K562 (cell line): ENCODE measurements around the gene STK4. TPM values are rescaled to one million over a fixed set of nuclear protein-coding genes. Genes with fewer than 3 reads are reported as not detected.

ENCODE experiments used
- ATAC-seq: fragments of 200-7000 bp; cut with Tn5 transposase; 3 replicates; pipeline ENCODE4 v1.9.1; 2020; ENCODE audit warnings: moderate library complexity
- BruUV-seq: library from RNA; stranded (reverse); fragments of 400-500 nt; replicated peaks from 2 replicates; lab custom pipeline; 2021; lab: Mats Ljungman, UMichigan
- CTCF ChIA-PET: fragments of 300-600 bp; formaldehyde crosslinking; extraction: SDS; loops from one replicate; lab custom pipeline; 2021; ENCODE audit warnings: low intra/inter-chr PET ratio; lab: Yijun Ruan, JAX
- POLR2A ChIA-PET: fragments of 300-600, 350-650 bp; sonication (Branson Sonifier 250); formaldehyde crosslinking; extraction: SDS; loops from one replicate; lab custom pipeline; 2021; ENCODE audit warnings: antibody characterized with exemption, inconsistent platforms; lab: Yijun Ruan, JAX
- DNase-seq, 4 experiments: peaks; one replicate each; pipeline versions ENCODE4 v3.0.0 to v3.0.0-alpha.2; 2011 to 2018; ENCODE audit warnings: low spot score in 3 of 4, mixed read lengths in 3 of 4; ENCODE audit errors: extremely low read depth in 1 of 4
- FAIRE-seq: peaks from 2 replicates; lab custom pipeline; 2011; peaks lifted over from hg19 to GRCh38; lab: Jason Lieb, UNC
- H2AFZ ChIP-seq: 2 replicates; pipeline ENCODE4 v1.6.0; 2011; ENCODE audit warnings: low read depth, low read length, control low read depth, inconsistent platforms
- H3K27ac ChIP-seq: fragments of 200-600 bp; 3 replicates; pipeline ENCODE4 v1.8.0; 2011; ENCODE audit warnings: low read depth, mild to moderate bottlenecking, control low read depth, inconsistent platforms, low read length, moderate library complexity, mixed read lengths; ENCODE audit errors: extremely low read depth
- H3K27me3 ChIP-seq, 2 experiments: fragments of 300-600 bp in 1 of 2; 2 replicates in 1 of 2; 3 replicates in 1 of 2; pipeline versions ENCODE4 v1.6.0 to v1.8.0; 2011; ENCODE audit warnings: inconsistent platforms in 2 of 2, low read length in 2 of 2, mild to moderate bottlenecking in 1 of 2, mixed read lengths in 1 of 2, moderate library complexity in 1 of 2; ENCODE audit not compliant: control insufficient read depth in 2 of 2, insufficient read depth in 2 of 2
- H3K36me3 ChIP-seq: fragments of 300-600 bp; 3 replicates; pipeline ENCODE4 v1.8.0; 2011; ENCODE audit warnings: mild to moderate bottlenecking, low read length, inconsistent platforms; ENCODE audit not compliant: control insufficient read depth, insufficient read depth
- H3K4me1 ChIP-seq, 2 experiments: fragments of 200-600 bp in 1 of 2; replicated peaks in 1 of 2; 2 replicates in 1 of 2; 3 replicates in 1 of 2; pipeline versions ENCODE4 v1.5.1 to v1.8.0; 2011; ENCODE audit warnings: inconsistent platforms in 2 of 2, low read length in 2 of 2, mild to moderate bottlenecking in 1 of 2, mixed read lengths in 1 of 2, moderate library complexity in 1 of 2; ENCODE audit not compliant: control insufficient read depth in 2 of 2, insufficient read depth in 2 of 2
- H3K4me2 ChIP-seq: 2 replicates; pipeline ENCODE4 v1.6.1; 2011; ENCODE audit warnings: low read length, control low read depth, inconsistent platforms, mixed read lengths; ENCODE audit not compliant: insufficient read depth
- H3K4me3 ChIP-seq: fragments of 200-600 bp; sonication (generic), shearing (Covaris generic); 2 replicates; pipeline ENCODE4 v1.5.1; 2016; ENCODE audit warnings: control low read depth, inconsistent platforms
- H3K79me2 ChIP-seq: fragments of 200-600 bp; 3 replicates; pipeline ENCODE4 v1.8.0; 2011; ENCODE audit warnings: low read length, inconsistent platforms; ENCODE audit not compliant: control insufficient read depth, insufficient read depth
- H3K9ac ChIP-seq, 2 experiments: 2 replicates each; pipeline versions ENCODE4 v1.6.0 to v1.6.1; 2011; ENCODE audit warnings: low read depth in 2 of 2, low read length in 2 of 2, control low read depth in 1 of 2, inconsistent platforms in 1 of 2, mild to moderate bottlenecking in 1 of 2, mixed read lengths in 1 of 2; ENCODE audit not compliant: insufficient read depth in 1 of 2
- H3K9me1 ChIP-seq: one replicate; pipeline ENCODE4 v1.6.0; 2011; ENCODE audit warnings: inconsistent platforms, mild to moderate bottlenecking, low read length, moderate library complexity; ENCODE audit not compliant: control insufficient read depth, insufficient read depth
- H3K9me3 ChIP-seq: replicated peaks from 2 replicates; pipeline ENCODE4 v1.5.1; 2011; ENCODE audit warnings: low read depth, low read length, inconsistent platforms; ENCODE audit not compliant: control insufficient read depth, insufficient read depth
- H4K20me1 ChIP-seq: replicated peaks from 2 replicates; pipeline ENCODE4 v1.6.1; 2011; ENCODE audit warnings: low read length, inconsistent platforms, mixed read lengths; ENCODE audit not compliant: control insufficient read depth, insufficient read depth
- CEBPG ChIP-seq, 3 experiments: fragments of 200-800 bp in 1 of 3; sonication (Bioruptor generic) in 1 of 3; sonication (generic) in 1 of 3; formaldehyde crosslinking in 1 of 3; IDR thresholded peaks in 2 of 3; conservative IDR thresholded peaks in 1 of 3; 2 replicates each; pipeline versions ENCODE4 v1.6.1 to v1.8.0; 2016 to 2022; ENCODE audit warnings: missing compliant biosample characterization in 2 of 3, missing genetic modification characterization in 2 of 3, mild to moderate bottlenecking in 1 of 3, missing genetic modification reagents in 1 of 3
- RFX1 ChIP-seq: fragments of 450-650 bp; IDR thresholded peaks from 2 replicates; pipeline ENCODE4 v1.6.1; 2016; ENCODE audit warnings: mild to moderate bottlenecking, moderate library complexity
- ZNF589 ChIP-seq: fragments of 200-800 bp; sonication (Bioruptor generic); IDR thresholded peaks from 2 replicates; pipeline ENCODE4 v1.6.1; 2016; ENCODE audit warnings: low read depth, missing genetic modification characterization, missing compliant biosample characterization
- WGBS: fragments of 100-300 bp; shearing (Covaris generic); methylation state at CpG from one replicate; pipeline ENCODE4 v1.1.6; 2016; ENCODE audit warnings: low coverage, mixed read lengths; ENCODE audit not compliant: insufficient coverage; ENCODE audit errors: missing lambda C conversion rate; 5-methylcytosine and 5-hydroxymethylcytosine counted together
- in situ Hi-C: fragments of 300-500 bp; cut with MboI; formaldehyde crosslinking; loops from 4 replicates; pipeline ENCODE4 v1.15.0; 2018; ENCODE audit warnings: inconsistent platforms, mixed read lengths
- intact Hi-C: fragments of 100-400 bp; cut with micrococcal nuclease; formaldehyde crosslinking; loops from 2 replicates; pipeline ENCODE4 v1.14.2; 2022
- polyA plus RNA-seq, 8 experiments: library from polyadenylated mRNA; depleted of rRNA in 4 of 8; stranded (reverse) in 5 of 8; unstranded in 3 of 8; fragments of >200 nt; fragmentation: Nextera tagmentation in 2 of 8; fragmentation: Illumina TruSeq in 1 of 8; extraction: Ambion mirVana in 2 of 8; extraction: Trizol in 1 of 8; gene quantifications; 2 replicates each; pipeline versions ENCODE4 v1.2.1 to v1.2.3, GENCODE V29; 2011 to 2014; ENCODE audit warnings: inconsistent platforms in 1 of 8, missing spikeins in 1 of 8
- total RNA-seq, 7 experiments: library from RNA; depleted of rRNA in 6 of 7; stranded (reverse); fragments of >200 nt in 6 of 7; fragmentation: Illumina TruSeq in 2 of 7; extraction: Trizol in 2 of 7; gene quantifications; 2 replicates each; pipeline versions ENCODE4 v1.2.1 to v1.2.3, GENCODE V29; 2011 to 2021; ENCODE audit warnings: low replicate concordance in 1 of 7

The STK4 gene
- total and polyA plus RNA-seq, 9 of the 15 experiments (the other 6 are each of a cell fraction or from before 2014, with no cell fraction given) = 11.9 to 30.6 (median 22.2) TPM

- Histone ChIP-seq H3K36me3 (peaks cover 35% of the 10 kb centered on the region; the same call in 2 of the 3 replicates), H3K27ac (no peak overlapping the region), H2AFZ (no peak overlapping the region), H3K27me3 (no peaks in the 10 kb centered on the region), H3K4me1 (no peaks in the 10 kb centered on the region), H3K9me3 (no peaks in the 10 kb centered on the region), H3K4me3 (no peak overlapping the region), H3K79me2 (no peaks in the 10 kb centered on the region), H3K4me2 (no peak overlapping the region), H4K20me1 (0 out of 2 replicates have a peak, but pooled peaks cover 3% of the 10 kb centered on the region), H3K9ac (no peak overlapping the region)
- FAIRE-seq (no peak), ATAC-seq (no peak), DNase-seq (no peak)
- intact Hi-C loops = loop anchor here (5.0 kb wide), 1 partner anchor 97 kb away; no protein-coding TSS in a partner anchor
- no TSS peak for BruUV-seq
- WGBS = 78% methylated on average over 4 of the region's 4 CpGs
- POLR2A ChIA-PET = interaction anchor here (0.6 to 1.1 kb wide), 2 partner anchors 48 to 333 kb away, joined by 3 read pairs; partner anchors contain the start of gene SDC4
- in situ Hi-C loops = no loop called here
- TF ChIP-seq CEBPG (CRISPR knock-in tag; IDR thresholded peaks at IDR 0.05) (no peak), CEBPG (tag; conservative IDR thresholded peaks at IDR 0.05 in 1 of 2, IDR thresholded peaks at IDR 0.05 in 1 of 2) (peak in 1 of 2 experiments; percentile 45; a peak in 1 of 4 replicates), ZNF589 (CRISPR knock-in tag) (0 out of 2 replicates have a peak, but pooled peaks have one; percentile 17), RFX1 (no peak)
- TF ChIP-seq, all 486 proteins: peak for 2
- CTCF ChIA-PET = no interaction called here
- H3K9me1 ChIP-seq = no peaks in the 10 kb centered on the region
Observed at GRCh38 chr20:45014671-45015415, 48.5 kb downstream of the STK4 start.
